ENCODE measurements around the gene ITPA.

Gene ITPA

DNA sequence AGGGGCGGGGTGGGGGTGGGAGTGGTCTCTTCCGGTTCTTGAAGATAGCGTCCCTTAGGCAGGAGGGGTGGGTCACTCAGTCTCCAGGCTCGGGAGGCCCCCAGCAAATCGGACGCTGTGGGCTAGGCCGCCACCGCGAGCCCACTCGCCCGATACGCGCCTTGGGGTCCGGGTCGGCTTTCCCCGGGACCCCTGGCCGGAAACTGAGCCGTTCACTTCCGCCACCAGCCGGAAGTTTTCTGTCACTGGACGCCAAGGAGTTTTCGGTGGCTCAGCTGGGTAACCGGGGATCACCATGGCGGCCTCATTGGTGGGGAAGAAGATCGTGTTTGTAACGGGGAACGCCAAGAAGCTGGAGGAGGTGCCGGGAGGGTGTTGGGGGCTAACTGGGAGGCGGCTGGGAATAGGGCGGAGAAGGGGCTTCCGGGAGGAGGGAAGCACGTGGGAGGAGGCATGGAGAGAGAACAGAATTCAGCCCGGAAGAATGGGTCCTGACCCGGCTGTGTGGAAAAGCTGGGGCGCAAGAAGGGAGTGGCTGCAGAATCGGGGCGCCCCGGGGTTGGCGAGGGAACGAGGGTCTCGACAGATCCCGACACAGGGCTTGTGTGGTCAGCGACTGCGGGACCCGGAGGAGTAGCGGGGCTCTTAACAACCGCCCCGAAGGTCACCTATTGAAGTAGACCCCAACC lies at the start of gene ITPA:
Gene ITPA, plus strand, starts transcription at position 242 of the 689 bp plus-strand sequence. Its CDS starts 54 bp downstream, at position 296.
- H3K4me3 ChIP-seq (ENCODE audit: low read depth, low read length) = peak within 1 kb of the TSS; percentile 92
- peak; percentile 35 for DNase-seq (ENCODE audit: low read depth)
- TF ChIP-seq, protein P1, sequence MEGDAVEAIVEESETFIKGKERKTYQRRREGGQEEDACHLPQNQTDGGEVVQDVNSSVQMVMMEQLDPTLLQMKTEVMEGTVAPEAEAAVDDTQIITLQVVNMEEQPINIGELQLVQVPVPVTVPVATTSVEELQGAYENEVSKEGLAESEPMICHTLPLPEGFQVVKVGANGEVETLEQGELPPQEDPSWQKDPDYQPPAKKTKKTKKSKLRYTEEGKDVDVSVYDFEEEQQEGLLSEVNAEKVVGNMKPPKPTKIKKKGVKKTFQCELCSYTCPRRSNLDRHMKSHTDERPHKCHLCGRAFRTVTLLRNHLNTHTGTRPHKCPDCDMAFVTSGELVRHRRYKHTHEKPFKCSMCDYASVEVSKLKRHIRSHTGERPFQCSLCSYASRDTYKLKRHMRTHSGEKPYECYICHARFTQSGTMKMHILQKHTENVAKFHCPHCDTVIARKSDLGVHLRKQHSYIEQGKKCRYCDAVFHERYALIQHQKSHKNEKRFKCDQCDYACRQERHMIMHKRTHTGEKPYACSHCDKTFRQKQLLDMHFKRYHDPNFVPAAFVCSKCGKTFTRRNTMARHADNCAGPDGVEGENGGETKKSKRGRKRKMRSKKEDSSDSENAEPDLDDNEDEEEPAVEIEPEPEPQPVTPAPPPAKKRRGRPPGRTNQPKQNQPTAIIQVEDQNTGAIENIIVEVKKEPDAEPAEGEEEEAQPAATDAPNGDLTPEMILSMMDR (conservative IDR thresholded peaks at IDR 0.05; ENCODE audit: low read depth, low read length) = no peak

DNA sequence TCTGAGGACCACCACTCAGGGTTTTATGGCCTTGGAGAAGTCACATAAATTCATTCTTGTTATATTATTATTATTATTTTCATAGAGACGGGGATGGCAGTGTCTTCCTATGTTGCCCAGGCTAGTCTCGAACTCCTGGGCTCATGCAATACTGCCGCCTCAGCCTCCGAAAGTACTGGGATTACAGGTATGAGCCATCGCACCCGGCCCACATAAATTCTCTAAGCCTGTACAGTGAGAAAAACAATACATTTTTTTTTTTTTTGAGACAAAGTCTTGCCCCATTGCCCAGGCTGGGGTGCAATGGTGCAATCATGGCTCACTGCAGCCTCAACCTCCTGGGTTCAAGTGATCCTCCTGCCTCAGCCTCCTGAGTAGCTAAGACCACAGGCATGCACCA lies 48.9 kb upstream of the ITPA start:
- no peak overlapping the region for H3K4me3 ChIP-seq (ENCODE audit: low read depth, low read length)
- TF ChIP-seq, protein P1 (conservative IDR thresholded peaks at IDR 0.05; ENCODE audit: low read depth, low read length) = no peak
- DNase-seq (ENCODE audit: low read depth) = no peak

DNA sequence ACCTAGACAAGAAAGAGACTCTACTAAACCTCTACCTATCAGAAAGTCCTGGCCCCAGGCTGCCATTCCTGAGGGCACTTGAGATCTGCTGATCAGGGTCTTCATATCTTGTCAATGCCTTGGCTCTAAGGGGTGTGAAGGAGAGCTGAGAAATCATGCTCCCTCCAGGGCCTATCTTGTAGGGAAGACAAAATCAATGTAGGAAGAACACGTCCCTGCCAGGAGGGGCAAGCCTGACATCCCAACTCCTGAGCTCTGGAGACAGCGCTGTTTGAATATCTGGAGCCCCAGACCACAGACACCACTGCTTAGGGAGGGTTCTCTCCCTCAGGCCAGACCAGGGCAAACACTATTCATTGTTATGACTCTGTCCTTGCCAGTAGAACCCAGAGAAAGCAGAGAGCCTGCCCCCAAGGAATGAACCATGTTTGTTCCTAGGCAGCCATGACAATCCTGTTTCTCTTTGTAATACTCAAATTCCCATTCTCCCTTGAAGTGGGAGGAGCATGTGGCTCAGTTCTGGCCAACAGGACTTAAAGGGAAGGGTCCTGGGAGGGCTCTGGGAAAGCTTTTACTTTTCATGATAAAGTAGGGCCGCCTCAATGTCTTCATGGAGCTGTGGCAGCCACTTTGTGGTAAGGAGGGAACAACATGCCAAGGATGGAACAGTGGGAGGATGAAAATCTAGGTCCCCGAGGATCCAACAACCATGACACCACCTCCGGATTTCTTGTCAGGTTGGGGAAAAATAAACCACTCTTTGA lies 47.8 kb upstream of the ITPA start:
- DNase-seq (ENCODE audit: low read depth) = no peak
- TF ChIP-seq, protein P1 (conservative IDR thresholded peaks at IDR 0.05; ENCODE audit: low read depth, low read length) = no peak
- H3K4me3 ChIP-seq (ENCODE audit: low read depth, low read length) = no peak overlapping the region

DNA sequence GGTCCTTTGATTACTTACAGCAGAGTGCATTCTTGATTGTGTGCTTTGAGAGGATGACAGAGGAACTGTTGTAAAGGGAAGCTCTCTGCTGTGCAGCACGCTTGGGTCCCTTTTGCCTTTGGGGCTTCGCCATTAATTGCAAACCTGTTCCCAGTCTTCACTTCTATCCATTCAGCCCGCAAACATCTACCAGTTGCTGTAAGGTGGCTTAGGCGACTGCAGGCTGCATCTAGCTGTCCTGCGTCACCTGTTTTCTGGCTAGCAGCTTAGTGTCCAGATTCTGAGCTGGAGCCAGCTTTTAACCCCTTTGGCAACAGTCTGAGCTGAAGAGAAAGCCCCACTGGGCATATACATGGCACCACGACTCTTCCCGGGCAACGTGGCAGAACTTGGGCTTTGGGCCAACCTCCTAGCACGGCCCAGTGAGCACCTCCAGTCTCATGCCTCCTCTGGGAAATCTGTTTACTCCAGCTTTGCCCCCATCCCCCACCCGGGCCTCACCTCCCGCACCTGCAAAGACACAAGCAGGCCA lies 47.2 kb upstream of the ITPA start:
- TF ChIP-seq, protein P1 (conservative IDR thresholded peaks at IDR 0.05; ENCODE audit: low read depth, low read length) = no peak
- H3K4me3 ChIP-seq (ENCODE audit: low read depth, low read length) = no peak overlapping the region
- DNase-seq (ENCODE audit: low read depth) = no peak

DNA sequence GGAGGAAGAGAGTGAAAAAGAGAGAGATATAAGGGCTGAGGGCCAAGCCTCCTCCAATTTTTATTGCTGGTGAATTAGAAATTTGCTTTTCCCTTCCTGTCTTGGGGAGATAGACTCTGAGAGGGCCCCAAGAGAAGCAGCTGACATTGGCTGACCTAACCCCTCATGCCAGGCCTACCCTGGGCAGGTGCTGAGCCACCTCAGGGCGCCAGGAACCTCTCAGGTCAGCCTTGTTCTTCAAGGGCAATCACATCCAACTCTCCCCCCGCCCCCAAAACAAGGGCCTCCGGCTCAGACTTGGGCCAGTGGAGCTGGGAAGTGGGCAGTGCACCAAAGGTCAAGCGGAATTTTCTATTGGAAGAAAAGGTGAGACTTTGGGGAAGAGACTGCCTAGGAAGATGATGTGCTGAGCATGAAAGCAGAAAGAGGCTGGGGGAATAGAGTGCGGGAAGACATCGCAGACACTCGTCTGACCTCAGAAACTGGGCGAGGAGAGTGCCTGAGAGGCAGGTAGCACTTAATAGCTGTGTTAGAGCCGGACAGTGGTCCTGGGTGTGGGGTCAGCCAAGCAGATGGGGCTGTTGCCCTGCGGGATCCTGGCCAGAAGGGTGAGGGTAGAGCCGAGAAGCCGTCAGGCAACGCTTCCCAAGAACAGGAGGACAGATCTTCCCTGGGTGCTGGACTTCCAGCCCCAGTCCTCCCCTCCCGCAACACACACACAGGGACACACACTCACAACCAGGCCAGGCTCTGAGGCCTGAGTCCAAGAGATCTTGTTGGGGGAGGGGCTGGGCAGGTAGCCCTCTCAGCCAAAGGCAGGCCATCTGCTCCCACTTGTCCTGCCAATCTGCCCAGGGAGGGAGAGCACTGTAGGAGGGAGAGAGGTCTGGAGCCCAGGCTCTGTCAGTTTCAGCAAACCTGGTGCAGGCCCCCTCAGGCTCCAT lies 45.9 kb upstream of the ITPA start:
- TF ChIP-seq, protein P1 (conservative IDR thresholded peaks at IDR 0.05; ENCODE audit: low read depth, low read length) = no peak
- DNase-seq (ENCODE audit: low read depth) = no peak
- no peak overlapping the region for H3K4me3 ChIP-seq (ENCODE audit: low read depth, low read length)

DNA sequence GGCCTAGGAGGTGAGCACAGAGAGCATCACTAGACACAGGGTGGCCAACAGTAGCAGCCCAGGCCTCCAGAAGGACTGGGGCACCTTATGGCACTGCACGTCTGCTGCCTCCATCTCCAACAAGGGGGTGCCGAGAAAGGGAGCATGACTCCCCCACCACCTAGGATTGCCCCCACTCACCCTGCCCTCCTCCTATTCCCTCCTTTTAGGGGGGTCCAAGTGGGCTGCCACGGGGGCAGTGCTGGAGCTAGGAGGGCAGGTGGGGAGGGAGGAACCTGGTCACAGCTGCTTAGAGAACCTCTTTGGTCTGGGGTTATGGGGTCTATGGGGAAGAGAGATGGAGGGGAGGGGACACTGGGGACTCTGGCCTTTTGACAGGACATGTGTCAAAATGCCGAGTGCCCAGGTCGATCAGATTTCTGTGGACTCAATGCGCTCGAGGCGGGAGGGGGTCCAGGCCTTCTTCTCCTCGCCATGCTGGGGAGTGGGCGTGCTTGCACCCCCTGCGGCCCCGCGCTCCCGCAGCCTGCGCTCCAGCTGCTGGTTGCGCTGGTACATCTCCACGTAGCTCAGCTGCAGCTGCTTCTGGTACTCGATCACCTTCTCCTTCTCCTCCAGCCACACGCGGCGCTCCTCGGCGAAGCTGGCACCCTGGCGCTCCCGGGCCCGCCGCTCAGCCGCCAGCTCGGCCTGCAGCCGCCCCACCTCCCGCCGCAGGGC lies 45.1 kb upstream of the ITPA start:
- no peak overlapping the region for H3K4me3 ChIP-seq (ENCODE audit: low read depth, low read length)
- DNase-seq (ENCODE audit: low read depth) = no peak
- TF ChIP-seq, protein P1 (conservative IDR thresholded peaks at IDR 0.05; ENCODE audit: low read depth, low read length) = no peak
